ENCODE measurements around the gene MRPS34. TPM values are rescaled to one million over a fixed set of nuclear protein-coding genes. Genes with fewer than 3 reads are reported as not detected.
A peak's percentile ranks its signal among the peaks of the same experiment; 100 is the strongest.

Gene MRPS34
- polyA plus RNA-seq, 2 donors = 62.4 to 115 TPM

DNA sequence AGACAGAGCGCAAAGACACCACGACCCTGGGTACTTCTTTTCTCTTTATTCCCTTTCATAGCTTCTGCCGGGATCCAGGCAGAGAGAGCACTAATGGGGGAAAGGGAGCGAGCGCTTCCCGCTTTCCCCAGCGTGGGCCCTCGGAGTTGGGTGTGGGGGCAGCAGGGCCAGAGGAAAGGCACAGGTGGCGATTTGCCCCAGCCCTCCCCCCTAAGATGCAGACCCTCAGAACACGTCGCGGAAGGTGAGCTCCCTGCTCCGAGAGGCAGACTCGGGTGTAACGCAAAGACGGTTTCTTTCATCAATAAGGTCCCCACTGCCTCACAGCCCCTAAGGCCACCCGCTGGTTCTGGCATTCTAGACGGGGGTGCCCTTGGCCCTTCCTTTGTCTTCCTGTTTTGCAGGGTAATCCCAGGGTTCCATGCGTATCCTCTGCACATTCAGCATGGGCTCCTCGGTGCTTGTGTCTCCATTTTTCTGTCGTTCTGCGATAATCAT, 1.0 kb downstream of the MRPS34 start:
- Histone ChIP-seq H3K27ac (ENCODE audit: low read depth in 2 of 2, low read length in 1 of 2) (peak overlapping the region; percentile 92 to 97), H3K9me3 (ENCODE audit: control insufficient read depth in 2 of 2, insufficient read depth in 1 of 2, low read depth in 1 of 2, low read length in 1 of 2) (no peaks in the 10 kb centered on the region), H3K27me3 (ENCODE audit: control insufficient read depth in 1 of 2, insufficient read depth in 2 of 2, low read length in 2 of 2) (no peaks in the 10 kb centered on the region), H3K4me3 (ENCODE audit: low read depth in 1 of 2, low read length in 2 of 2) (peak overlapping the region; percentile 78 to 93), H3K36me3 (ENCODE audit: control insufficient read depth in 2 of 2, insufficient read depth in 2 of 2, low read length in 1 of 2) (peaks cover 7 to 46% of the 10 kb centered on the region in 2 donors), H3K4me1 (ENCODE audit: control insufficient read depth in 2 of 2, insufficient read depth in 2 of 2, low read length in 1 of 2) (peaks cover 6 to 33% of the 10 kb centered on the region in 2 donors)
- 8 to 13% methylated on average over 22 of the region's 22 CpGs for whole genome bisulfite sequencing, 2 donors

DNA sequence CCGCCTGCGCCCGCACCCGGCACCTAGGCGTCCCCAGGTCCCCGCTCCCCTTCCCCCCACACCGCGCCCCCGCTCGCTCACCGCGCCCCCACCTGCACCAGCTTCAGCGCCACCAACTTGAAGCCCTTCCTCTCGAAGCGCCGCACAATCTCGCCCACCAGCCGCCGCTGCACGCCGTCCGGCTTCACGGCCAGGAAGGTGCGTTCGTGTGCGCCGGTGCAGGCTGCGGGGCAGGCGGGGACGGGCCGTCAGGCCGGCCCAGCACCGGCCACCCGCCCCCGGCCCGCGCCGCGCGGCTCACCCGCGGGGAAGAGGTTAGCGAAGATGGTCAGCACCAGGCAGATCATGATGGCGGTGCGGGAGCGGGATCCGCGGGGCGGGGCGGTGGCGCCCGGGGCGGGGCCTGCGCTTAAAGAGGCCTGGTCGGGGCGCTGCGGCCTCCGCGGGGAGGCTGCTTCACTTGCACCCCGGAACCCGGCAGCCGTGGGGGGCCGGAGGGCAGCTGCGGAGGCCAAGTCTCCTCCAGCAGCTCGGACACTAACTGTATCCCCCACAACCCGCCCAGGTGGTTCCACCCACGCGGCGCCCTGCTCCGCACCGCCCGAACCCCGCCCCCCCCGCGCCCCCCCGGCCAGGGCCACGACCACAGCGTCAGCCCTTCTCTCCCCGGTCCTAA, 1.6 kb downstream of the MRPS34 start, which contains the start of gene NME3:
Gene NME3 (minus strand): TSS at position 356 of the 676 bp plus-strand sequence. CDS start 9 bp downstream, at position 347.
- Histone ChIP-seq H3K36me3 (ENCODE audit: control insufficient read depth in 2 of 2, insufficient read depth in 2 of 2, low read length in 1 of 2) (peaks cover 7 to 43% of the 10 kb centered on the region in 2 donors), H3K9me3 (ENCODE audit: control insufficient read depth in 2 of 2, insufficient read depth in 1 of 2, low read depth in 1 of 2, low read length in 1 of 2) (no peaks in the 10 kb centered on the region), H3K27ac (ENCODE audit: low read depth in 2 of 2, low read length in 1 of 2) (peak within 1 kb of the TSS; percentile 92 to 97), H3K27me3 (ENCODE audit: control insufficient read depth in 1 of 2, insufficient read depth in 2 of 2, low read length in 2 of 2) (no peaks in the 10 kb centered on the region), H3K4me3 (ENCODE audit: low read depth in 1 of 2, low read length in 2 of 2) (peak within 1 kb of the TSS; percentile 78 to 93), H3K4me1 (ENCODE audit: control insufficient read depth in 2 of 2, insufficient read depth in 2 of 2, low read length in 1 of 2) (peaks cover 4 to 31% of the 10 kb centered on the region in 2 donors)
- 1 to 3% methylated on average over 58 to 79 of the region's 79 CpGs for WGBS, 2 donors

DNA sequence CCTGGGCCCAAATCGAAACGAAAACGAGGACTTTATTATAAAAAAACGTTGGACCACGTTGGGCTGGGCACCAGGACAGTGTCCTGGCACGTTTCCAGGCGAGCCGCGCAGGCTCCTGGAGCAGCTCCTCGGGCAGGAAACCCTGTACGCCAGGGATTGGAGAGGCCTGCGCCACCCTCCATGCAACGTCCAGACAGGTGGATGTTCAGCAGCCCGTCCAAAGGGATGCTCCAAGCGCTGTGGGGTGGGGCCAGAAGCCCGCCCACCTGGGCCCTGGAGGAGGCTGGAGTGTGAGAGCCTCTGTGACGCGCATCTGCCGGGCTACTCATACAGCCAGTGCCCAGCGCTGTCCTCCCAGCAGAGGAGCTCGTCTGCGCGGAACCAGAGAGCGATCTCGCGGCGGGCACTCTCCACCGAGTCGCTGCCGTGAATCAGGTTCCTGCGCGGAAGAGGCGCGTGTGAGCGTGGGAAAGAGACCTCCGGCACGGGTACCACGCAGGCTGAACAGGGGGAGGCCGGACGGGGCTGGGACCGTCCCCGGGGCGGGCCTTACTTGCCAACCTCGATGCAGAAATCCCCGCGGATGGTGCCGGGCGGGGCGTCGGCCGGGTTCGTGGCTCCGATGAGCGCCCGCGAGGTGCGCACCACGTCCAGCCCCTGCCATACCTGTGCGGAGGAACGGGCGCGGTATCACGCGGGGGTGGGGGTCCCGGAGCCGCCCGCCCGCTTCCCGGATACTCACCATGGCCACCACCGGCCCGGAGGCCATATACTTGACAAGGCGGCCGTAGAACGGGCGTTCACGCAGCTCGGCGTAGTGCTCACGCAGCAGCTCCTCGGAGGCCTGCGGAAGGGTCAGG, 2.4 kb downstream of the MRPS34 start:
- H3K27me3 ChIP-seq (ENCODE audit: control insufficient read depth in 1 of 2, insufficient read depth in 2 of 2, low read length in 2 of 2) = no peaks in the 10 kb centered on the region
- H3K27ac ChIP-seq (ENCODE audit: low read depth in 2 of 2, low read length in 1 of 2) = peak overlapping the region; percentile 77 to 97
- 6 to 12% methylated on average over 54 to 81 of the region's 81 CpGs for WGBS, 2 donors
- no peaks in the 10 kb centered on the region for H3K9me3 ChIP-seq (ENCODE audit: control insufficient read depth in 2 of 2, insufficient read depth in 1 of 2, low read depth in 1 of 2, low read length in 1 of 2)
- H3K4me1 ChIP-seq (ENCODE audit: control insufficient read depth in 2 of 2, insufficient read depth in 2 of 2, low read length in 1 of 2) = peaks cover 4 to 31% of the 10 kb centered on the region in 2 donors
- H3K36me3 ChIP-seq (ENCODE audit: control insufficient read depth in 2 of 2, insufficient read depth in 2 of 2, low read length in 1 of 2) = peaks cover 7 to 43% of the 10 kb centered on the region in 2 donors
- peak overlapping the region; percentile 78 to 93 for H3K4me3 ChIP-seq (ENCODE audit: low read depth in 1 of 2, low read length in 2 of 2)

DNA sequence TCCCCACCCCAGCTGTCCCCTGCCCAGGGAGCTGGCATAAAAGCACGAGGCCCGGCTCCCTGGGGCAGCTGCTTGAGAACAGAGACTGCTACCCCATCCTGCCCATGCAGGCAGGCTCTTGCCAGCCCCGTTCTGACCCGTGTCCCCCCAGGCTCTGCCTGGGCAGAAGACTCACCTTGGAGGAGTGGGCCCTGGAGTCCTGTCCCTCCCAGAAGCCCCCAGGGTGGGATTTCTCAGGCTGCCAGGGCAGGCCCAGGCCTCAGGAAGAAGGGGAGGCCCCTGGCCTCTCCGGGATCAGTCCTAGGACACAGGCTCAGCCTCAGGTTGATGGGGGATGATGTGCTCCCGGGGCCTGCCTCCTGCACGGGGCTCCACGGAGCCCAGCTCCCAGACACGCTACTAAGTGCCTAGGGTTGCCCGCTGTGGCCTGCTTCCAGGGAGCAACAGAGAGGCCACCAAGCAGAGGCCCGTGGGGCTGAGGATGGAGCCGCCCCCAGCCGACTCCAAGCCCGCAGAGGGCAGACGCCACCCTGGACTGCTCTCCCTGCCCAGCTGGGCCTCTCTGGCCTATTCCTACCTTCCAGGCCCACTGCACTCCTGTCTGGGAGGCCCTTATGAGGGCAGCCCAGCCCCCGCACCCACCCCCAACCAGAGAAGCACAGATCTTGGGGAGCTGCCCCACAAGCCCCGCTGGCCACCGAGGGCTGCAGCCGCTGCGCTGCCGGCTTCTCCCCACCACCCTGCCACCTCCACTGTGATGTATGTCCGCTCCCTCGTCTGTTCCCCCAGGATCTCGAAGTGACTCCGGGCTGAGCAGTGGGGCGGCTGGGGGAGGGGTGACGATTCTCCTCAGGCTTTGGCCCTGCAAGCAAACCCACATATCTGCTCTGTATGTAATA, 3.3 kb downstream of the MRPS34 start:
- peaks cover 4 to 25% of the 10 kb centered on the region in 2 donors for H3K4me1 ChIP-seq (ENCODE audit: control insufficient read depth in 2 of 2, insufficient read depth in 2 of 2, low read length in 1 of 2)
- WGBS, 2 donors = 71 to 72% methylated on average over 26 to 27 of the region's 27 CpGs
- peaks cover 7 to 44% of the 10 kb centered on the region in 2 donors for H3K36me3 ChIP-seq (ENCODE audit: control insufficient read depth in 2 of 2, insufficient read depth in 2 of 2, low read length in 1 of 2)
- H3K27me3 ChIP-seq (ENCODE audit: control insufficient read depth in 1 of 2, insufficient read depth in 2 of 2, low read length in 2 of 2) = no peaks in the 10 kb centered on the region
- no peaks in the 10 kb centered on the region for H3K9me3 ChIP-seq (ENCODE audit: control insufficient read depth in 2 of 2, insufficient read depth in 1 of 2, low read depth in 1 of 2, low read length in 1 of 2)
- H3K27ac ChIP-seq (ENCODE audit: low read depth in 2 of 2, low read length in 1 of 2) = peak overlapping the region in 1 of 2 donors; percentile 45
- no peak overlapping the region for H3K4me3 ChIP-seq (ENCODE audit: low read depth in 1 of 2, low read length in 2 of 2)

DNA sequence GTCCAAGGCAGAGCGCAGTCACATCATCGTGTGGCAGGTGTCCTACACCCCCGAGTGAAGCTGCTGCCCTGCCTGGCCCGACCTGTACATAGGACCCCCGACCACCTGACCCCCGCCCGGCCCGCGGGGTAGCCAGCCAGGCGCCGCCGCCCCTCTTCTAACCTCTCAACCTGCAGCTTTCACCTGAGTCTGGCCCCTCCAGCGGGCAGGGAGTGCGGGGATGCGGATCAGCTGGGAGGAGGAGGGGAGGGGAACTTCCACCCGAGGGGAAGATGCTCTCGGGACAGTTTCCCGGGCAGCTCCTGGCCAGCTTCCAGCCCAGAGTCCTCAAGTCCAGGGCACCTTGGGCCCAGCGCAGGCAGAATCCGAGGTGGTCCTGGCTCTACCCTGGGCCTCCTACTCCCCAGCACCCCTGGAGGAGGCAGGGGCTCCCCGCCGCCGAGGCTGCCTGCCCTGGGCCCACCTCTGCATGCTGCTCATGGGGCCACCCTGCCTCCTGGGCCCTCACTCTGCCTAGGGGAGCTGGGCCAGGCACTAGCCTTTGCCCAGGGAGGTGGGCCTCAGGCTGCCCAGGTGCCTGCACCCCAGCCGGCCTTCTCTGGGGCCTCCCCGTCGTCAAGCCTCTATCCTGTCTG, 4.0 kb downstream of the MRPS34 start:
- H3K27me3 ChIP-seq (ENCODE audit: control insufficient read depth in 1 of 2, insufficient read depth in 2 of 2, low read length in 2 of 2) = no peaks in the 10 kb centered on the region
- no peak overlapping the region for H3K27ac ChIP-seq (ENCODE audit: low read depth in 2 of 2, low read length in 1 of 2)
- peaks cover 0 to 22% of the 10 kb centered on the region in 2 donors for H3K4me1 ChIP-seq (ENCODE audit: control insufficient read depth in 2 of 2, insufficient read depth in 2 of 2, low read length in 1 of 2)
- H3K36me3 ChIP-seq (ENCODE audit: control insufficient read depth in 2 of 2, insufficient read depth in 2 of 2, low read length in 1 of 2) = peaks cover 7 to 52% of the 10 kb centered on the region in 2 donors
- H3K4me3 ChIP-seq (ENCODE audit: low read depth in 1 of 2, low read length in 2 of 2) = no peak overlapping the region
- WGBS, 2 donors = 75 to 79% methylated on average over 11 to 26 of the region's 26 CpGs
- no peaks in the 10 kb centered on the region for H3K9me3 ChIP-seq (ENCODE audit: control insufficient read depth in 2 of 2, insufficient read depth in 1 of 2, low read depth in 1 of 2, low read length in 1 of 2)

DNA sequence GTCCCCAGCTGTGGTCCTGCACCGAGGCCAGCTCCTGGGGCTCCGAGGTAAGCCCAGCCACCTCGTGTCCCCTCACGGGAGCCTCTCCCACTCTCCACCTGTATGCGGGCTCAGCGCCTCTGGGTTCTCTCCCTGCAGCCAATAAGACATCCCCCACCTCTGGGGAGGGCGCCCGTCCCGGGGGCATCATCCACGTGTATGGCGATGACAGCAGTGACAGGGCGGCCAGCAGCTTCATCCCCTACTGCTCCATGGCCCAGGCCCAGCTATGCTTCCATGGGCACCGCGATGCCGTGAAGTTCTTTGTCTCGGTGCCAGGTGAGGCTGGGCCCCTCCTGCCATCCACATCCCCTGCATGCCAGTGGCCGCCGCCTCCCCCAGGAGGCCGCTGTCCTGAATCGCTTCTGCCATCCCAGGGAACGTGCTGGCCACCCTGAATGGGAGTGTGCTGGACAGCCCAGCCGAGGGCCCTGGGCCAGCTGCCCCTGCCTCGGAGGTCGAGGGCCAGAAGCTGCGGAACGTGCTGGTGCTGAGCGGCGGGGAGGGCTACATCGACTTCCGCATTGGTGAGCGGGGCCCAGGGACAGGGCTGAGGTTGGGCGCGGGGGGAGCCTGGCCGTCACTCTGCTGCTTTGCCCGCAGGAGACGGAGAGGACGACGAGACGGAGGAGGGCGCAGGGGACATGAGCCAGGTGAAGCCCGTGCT, 4.7 kb downstream of the MRPS34 start:
- WGBS, 2 donors = 85 to 88% methylated on average over 41 of the region's 41 CpGs
- Histone ChIP-seq H3K36me3 (ENCODE audit: control insufficient read depth in 2 of 2, insufficient read depth in 2 of 2, low read length in 1 of 2) (peaks cover 7 to 52% of the 10 kb centered on the region in 2 donors), H3K9me3 (ENCODE audit: control insufficient read depth in 2 of 2, insufficient read depth in 1 of 2, low read depth in 1 of 2, low read length in 1 of 2) (no peaks in the 10 kb centered on the region), H3K27ac (ENCODE audit: low read depth in 2 of 2, low read length in 1 of 2) (no peak overlapping the region), H3K4me3 (ENCODE audit: low read depth in 1 of 2, low read length in 2 of 2) (no peak overlapping the region), H3K27me3 (ENCODE audit: control insufficient read depth in 1 of 2, insufficient read depth in 2 of 2, low read length in 2 of 2) (no peaks in the 10 kb centered on the region), H3K4me1 (ENCODE audit: control insufficient read depth in 2 of 2, insufficient read depth in 2 of 2, low read length in 1 of 2) (peaks cover 0 to 20% of the 10 kb centered on the region in 2 donors)

DNA sequence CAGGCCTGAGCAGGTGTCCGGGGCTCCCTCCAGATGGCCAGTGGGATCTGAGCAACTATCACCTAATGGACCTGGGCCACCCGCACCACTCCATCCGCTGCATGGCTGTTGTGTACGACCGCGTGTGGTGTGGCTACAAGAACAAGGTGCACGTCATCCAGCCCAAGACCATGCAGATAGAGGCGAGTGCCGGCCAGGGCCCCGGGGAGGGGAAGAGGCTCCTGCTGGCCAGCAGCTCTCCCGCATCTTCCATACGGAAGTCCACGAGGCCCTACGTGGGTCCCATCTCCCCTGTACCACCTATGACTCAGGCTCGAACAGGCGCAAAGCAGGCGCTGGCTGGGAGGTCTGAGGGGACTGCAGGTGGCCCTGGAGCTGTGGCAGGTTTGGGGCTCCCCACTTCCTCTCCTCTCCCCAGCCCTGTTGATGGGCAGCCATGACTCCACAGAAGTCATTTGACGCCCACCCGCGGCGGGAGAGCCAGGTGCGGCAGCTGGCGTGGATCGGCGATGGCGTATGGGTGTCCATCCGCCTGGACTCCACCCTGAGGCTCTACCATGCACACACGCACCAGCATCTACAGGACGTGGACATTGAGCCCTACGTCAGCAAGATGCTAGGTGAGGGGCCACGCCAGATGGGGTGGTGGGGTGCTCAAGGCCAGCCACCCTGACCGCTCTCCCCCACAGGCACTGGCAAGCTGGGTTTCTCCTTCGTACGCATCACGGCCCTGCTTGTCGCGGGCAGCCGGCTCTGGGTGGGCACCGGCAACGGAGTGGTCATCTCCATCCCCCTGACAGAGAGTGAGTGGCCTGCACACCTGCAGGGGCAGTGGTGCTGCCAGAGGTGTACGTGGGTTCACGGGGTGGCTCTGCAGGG, 5.6 kb downstream of the MRPS34 start:
- WGBS, 2 donors = 89 to 90% methylated on average over 42 of the region's 42 CpGs
- no peak overlapping the region for H3K27ac ChIP-seq (ENCODE audit: low read depth in 2 of 2, low read length in 1 of 2)
- no peaks in the 10 kb centered on the region for H3K27me3 ChIP-seq (ENCODE audit: control insufficient read depth in 1 of 2, insufficient read depth in 2 of 2, low read length in 2 of 2)
- H3K4me1 ChIP-seq (ENCODE audit: control insufficient read depth in 2 of 2, insufficient read depth in 2 of 2, low read length in 1 of 2) = peaks cover 0 to 20% of the 10 kb centered on the region in 2 donors
- no peaks in the 10 kb centered on the region for H3K9me3 ChIP-seq (ENCODE audit: control insufficient read depth in 2 of 2, insufficient read depth in 1 of 2, low read depth in 1 of 2, low read length in 1 of 2)
- no peak overlapping the region for H3K4me3 ChIP-seq (ENCODE audit: low read depth in 1 of 2, low read length in 2 of 2)
- peaks cover 7 to 60% of the 10 kb centered on the region in 2 donors for H3K36me3 ChIP-seq (ENCODE audit: control insufficient read depth in 2 of 2, insufficient read depth in 2 of 2, low read length in 1 of 2)

DNA sequence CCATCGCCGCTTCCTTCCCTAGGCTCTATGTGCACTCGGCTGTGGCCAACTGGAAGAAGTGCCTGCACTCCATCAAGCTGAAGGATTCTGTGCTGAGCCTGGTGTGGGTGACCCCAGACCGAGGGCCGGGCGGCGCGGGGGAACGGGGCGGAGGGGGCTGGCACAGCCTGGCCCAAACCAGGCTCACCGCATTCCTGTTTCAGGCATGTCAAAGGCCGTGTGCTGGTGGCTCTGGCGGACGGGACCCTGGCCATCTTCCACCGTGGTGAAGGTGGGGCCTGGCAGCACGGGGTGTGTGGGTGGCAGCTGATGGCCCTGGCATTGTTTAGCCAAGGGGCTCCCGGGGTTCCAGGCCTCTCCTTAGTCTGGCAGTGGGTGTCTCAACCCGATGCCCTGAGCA, 6.2 kb downstream of the MRPS34 start:
- no peak overlapping the region for H3K4me3 ChIP-seq (ENCODE audit: low read depth in 1 of 2, low read length in 2 of 2)
- peaks cover 0 to 1% of the 10 kb centered on the region in 2 donors for H3K9me3 ChIP-seq (ENCODE audit: control insufficient read depth in 2 of 2, insufficient read depth in 1 of 2, low read depth in 1 of 2, low read length in 1 of 2)
- peaks cover 7 to 62% of the 10 kb centered on the region in 2 donors for H3K36me3 ChIP-seq (ENCODE audit: control insufficient read depth in 2 of 2, insufficient read depth in 2 of 2, low read length in 1 of 2)
- no peak overlapping the region for H3K27ac ChIP-seq (ENCODE audit: low read depth in 2 of 2, low read length in 1 of 2)
- H3K4me1 ChIP-seq (ENCODE audit: control insufficient read depth in 2 of 2, insufficient read depth in 2 of 2, low read length in 1 of 2) = peaks cover 0 to 14% of the 10 kb centered on the region in 2 donors
- WGBS, 2 donors = 60 to 62% methylated on average over 18 of the region's 18 CpGs
- no peaks in the 10 kb centered on the region for H3K27me3 ChIP-seq (ENCODE audit: control insufficient read depth in 1 of 2, insufficient read depth in 2 of 2, low read length in 2 of 2)
